LoVo (cell line): ENCODE results near the gene ZC3H10.
A peak's percentile ranks its signal among the peaks of the same experiment; 100 is the strongest.

Experiments used
- DNase-seq: peaks from one replicate; pipeline ENCODE4 v3.0.0-alpha.2; 2016; ENCODE audit warnings: low spot score

Gene ZC3H10

DNA sequence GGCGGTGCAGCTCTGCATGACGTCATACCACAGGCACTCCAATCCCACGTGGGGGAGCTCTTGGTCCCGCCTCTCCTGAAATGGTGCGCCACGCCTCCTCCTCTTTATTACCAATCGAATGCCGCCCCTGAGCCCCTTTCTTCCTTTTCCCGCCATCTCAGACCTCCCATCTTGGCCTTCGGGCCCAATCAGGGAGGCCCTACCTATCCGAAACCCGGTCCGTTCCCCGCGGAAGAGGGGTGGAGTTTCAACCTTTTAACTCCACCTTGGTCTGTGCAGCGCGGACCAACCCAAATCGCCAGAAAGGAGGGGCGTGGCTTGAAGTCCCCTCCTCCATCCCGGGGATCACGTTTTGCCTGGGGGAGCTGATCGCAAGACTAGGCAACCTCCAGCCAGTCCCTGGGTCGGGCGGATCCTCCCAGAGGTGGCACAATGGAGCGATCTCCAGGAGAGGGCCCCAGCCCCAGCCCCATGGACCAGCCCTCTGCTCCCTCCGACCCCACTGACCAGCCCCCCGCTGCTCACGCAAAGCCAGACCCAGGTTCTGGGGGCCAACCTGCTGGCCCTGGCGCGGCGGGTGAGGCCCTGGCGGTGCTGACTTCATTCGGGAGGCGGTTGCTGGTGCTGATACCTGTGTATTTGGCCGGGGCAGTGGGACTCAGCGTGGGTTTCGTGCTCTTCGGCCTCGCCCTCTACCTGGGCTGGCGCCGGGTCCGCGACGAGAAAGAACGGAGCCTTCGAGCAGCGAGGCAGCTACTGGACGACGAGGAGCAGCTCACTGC lies 10.0 kb downstream of the ZC3H10 start, which contains the start of gene ESYT1:
Gene ESYT1, plus strand, starts transcription at position 380 of the 782 bp plus-strand sequence. Its CDS starts 53 bp downstream, at position 433.
- DNase-seq: peak; percentile 100

- DNase-seq: no peak
These were observed 10.7 kb downstream of the ZC3H10 start for GRCh38 chr12:56128670-56129205.

DNA sequence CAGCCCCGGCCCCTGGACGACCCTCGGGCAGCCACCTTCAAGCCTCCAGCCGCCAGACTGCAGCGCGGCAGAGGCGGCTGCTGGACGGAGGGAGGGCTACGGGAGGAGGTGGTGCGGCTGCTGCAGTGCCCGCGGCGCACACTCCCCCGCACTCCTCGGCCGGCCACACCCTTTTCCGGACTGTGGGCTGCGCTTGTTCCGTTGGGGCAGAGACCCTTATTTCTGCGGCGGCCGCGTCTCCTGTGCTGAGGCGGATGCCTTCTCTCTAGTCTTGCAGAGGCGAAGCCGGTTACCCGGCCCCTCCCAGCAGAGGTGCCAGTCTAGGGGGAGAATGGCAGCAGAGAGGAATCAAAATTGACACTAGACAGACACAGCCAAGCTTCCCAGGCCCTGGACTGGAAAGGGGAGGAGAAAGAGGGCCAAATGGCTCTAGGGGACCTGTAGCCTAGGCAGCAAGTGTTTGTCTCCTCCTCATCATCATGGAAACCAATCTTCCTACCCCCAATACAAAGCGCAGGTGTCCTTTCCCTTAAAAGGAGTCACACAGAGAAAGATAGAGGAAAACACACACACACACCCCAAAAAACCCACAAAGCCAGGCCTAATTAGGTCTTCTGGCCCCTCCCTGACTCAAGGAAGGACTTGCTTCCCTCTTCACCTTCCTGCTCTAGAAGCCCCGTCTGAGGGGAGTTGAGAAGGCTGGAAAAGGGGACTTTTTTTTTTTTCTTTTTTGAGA lies 11.3 kb downstream of the ZC3H10 start:
- DNase-seq: peak; percentile 52

DNA sequence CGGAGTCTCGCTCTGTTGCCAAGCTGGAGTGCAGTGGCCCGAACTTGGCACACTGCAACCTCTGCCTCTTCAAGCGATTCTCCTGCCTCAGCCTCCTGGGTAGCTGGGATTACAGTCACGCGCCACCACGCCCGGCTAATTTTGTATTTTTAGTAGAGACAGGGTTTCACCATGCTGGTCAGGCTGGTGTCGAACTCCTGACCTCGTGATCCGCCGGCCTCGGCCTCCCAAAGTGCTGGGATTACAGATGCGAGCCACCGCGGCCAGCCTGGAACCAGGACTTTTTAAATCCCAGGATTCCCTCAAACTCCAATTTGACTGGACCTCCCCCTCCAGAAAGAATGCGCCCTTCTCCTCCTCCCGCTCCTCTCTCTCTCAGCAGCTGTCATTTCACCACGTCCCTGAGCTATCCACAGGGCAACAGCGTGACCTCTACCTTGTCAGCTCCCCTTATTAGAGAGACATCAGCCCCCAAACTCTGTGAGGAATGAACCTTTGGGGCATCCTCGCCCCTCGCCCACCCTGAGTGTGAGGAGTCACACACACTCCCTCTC lies 12.0 kb downstream of the ZC3H10 start:
- no peak for DNase-seq

DNA sequence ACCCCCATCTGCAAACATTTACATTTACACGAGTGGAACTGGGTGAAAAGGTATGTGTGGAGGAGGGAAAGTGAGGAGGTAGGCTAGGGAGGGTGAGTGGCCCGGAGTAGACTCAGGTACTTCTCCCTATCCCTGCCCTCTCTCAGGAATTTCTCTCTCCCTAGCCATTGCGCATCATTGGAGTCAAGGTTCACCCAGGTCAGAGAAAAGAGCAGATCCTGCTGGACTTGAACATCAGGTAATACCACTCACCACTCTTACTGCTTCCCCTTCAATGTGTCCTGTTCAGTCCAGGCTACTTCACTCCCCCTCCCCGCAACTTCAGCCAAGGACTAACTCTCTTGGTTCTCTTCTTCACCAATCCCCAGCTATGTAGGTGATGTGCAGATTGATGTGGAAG lies 12.8 kb downstream of the ZC3H10 start:
- no peak for DNase-seq

- DNase-seq: no peak
These were observed 16.8 kb downstream of the ZC3H10 start for GRCh38 chr12:56134897-56135296.

GRCh38 chr12:56137853-56138571 lies 19.9 kb downstream of the ZC3H10 start:
- DNase-seq: no peak

DNA sequence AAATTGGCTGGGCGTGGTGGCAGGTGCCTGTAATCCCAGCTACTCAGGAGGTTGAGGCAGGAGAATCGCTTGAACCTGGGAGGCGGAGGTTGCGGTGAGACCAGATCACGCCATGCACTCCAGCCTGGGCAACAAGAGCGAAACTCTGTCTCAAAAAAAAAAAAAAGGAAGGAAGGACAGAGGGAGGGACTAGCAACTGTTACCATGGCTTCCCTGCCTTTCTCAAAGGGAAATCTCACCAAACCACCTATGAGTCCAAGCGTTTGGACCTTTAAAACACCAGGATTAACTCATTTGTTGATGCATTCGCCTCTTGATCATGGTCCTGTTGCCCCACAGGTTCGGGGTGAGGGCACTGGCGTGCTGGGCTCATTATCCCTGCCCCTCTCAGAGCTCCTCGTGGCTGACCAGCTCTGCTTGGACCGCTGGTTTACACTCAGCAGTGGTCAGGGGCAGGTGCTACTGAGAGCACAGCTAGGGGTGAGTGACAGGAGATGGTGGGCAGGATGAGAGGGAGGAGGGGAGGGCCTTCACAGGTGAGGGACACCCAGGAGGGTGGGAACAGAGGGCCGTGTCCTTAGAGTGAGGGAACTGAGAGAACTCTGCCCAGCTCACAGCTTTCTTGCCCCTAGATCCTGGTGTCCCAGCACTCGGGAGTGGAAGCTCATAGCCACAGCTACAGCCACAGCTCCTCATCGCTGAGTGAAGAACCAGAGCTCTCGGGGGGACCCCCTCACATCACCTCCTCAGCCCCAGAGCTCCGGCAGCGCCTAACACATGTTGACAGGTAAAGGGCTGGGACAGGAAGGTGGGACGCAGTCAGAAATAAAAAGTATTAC lies 24.1 kb downstream of the ZC3H10 start:
- DNase-seq: no peak

DNA sequence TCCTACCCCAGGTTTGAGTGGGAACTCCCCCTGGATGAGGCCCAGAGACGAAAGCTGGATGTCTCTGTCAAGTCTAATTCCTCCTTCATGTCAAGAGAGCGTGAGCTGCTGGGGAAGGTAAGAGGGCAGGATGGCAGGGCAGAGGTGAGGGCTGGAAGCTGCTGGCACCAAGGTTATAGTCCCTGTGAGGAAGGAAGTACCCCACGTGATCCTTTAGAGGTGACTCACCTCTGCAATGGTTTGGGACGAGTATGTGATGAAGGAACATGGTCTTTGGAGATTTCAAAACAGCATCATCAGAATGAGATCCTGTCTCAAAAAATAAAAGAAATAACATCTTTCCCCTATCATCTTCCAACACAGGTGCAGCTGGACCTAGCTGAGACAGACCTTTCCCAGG lies 25.2 kb downstream of the ZC3H10 start:
- DNase-seq: no peak

GRCh38 chr12:56143870-56144269 lies 25.8 kb downstream of the ZC3H10 start:
- DNase-seq: no peak

- no peak for DNase-seq
These were observed 27.2 kb downstream of the ZC3H10 start for GRCh38 chr12:56145217-56145616.

- peak; percentile 77 for DNase-seq
These were observed 28.7 kb downstream of the ZC3H10 start for GRCh38 chr12:56146492-56147460.

DNA sequence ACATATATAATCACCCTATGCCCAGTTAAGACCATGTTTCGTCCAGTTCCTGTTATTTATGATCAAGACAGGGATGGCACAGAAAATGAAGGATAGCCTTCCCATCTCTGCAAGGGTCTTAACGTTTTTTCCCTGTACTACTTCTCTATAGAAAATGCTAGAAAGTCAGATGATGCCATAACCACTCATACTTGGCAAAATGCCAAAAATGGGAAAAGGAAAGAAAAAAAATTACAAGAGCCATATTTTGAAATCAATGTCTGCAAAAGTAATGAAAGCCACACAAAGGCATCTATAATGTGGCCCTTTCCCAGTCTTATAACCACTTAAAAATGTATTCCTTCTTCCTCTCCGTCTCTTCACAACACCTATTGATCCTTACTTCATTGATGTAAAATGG lies 32.5 kb downstream of the ZC3H10 start:
- no peak for DNase-seq

- DNase-seq: peak; percentile 82
These were observed 33.6 kb downstream of the ZC3H10 start for GRCh38 chr12:56151672-56152131.

- peak; percentile 98 for DNase-seq
These were observed 34.2 kb downstream of the ZC3H10 start, which contains the start of gene MYL6B for GRCh38 chr12:56152132-56152755. Gene MYL6B, plus strand, starts transcription at chr12:56152587. Its CDS starts 1,332 bp downstream, at chr12:56153919.

DNA sequence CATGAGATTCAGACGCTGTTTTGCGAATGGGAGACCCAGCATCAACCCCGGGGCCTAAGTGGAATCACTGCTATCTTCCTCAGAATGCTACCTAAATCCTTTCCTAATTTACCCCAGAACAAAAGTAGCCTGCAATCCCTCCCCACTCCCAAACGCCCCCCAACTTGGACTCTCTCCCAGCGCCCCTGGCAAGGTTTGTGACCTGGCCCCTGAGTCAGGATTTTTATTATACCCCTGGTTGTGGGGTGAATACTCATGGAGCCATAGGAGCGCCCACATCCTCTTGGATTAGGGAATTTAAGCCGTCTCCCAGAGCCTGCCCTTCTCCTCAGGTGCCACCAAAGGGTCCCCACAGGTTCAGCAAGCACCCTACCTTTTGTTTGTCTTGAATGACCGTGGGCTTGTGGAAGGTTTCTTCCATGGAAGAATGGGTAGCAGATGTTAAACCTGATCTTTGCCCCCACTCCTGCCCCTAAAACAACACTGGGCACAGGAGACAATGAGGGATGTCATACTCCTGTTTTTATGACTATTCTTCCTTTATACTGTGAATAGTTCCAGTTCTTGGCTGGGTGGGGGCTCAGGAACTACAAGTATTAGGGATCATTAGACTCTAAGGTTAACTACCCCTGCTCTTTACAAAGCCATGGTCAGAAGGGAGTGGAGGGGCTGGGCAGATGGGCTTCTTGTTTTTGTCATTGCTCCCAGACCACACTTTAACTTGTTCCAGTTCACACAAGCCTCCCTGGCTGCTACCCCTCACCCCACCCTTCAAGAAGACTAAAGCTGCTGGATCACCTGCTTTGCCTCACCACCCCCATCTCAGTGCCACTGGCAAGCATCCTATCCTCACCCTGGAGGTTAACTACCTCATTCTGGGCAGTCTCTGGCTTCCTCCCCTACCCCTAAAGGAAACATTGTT lies 35.0 kb downstream of the ZC3H10 start:
- DNase-seq: no peak

GRCh38 chr12:56153678-56154065 lies 35.6 kb downstream of the ZC3H10 start:
- DNase-seq: no peak

GRCh38 chr12:56154246-56154771 lies 36.2 kb downstream of the ZC3H10 start:
- DNase-seq: no peak
